ENCODE results near the gene TRPM3. TPM values are rescaled to one million over a fixed set of nuclear protein-coding genes. Genes with fewer than 3 reads are reported as not detected.

The TRPM3 gene
- total and polyA plus RNA-seq, 9 of the 15 experiments (the other 6 are each of a cell fraction or from before 2014, with no cell fraction given), result 0.04 TPM; not detected in 8

DNA sequence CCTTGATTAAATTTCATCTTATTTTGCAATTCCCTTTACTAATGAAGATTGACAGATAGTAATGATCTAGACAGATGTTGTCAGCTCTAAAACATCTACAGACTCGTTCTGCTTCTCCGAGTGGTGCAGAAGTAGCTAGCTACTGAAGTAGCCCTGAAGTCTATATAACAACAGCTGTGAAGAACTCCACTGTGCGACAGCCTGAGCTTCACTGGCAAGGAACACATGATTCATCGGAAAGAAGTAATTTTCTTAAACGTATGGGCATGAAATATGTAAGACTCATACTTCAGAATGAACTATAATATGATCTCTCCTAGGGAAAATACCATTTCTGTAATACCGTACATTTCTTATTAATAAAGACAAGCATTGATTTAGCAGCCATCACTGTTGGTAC is 96.2 kb downstream of the TRPM3 start:
- in situ Hi-C loops (cut with MboI), result no loop called here
- Histone ChIP-seq H3K4me2 (ENCODE audit: insufficient read depth, low read length) (no peak overlapping the region), H3K9ac (ENCODE audit: insufficient read depth in 1 of 2, low read depth in 2 of 2, low read length in 2 of 2) (no peak overlapping the region), H3K27me3 (ENCODE audit: control insufficient read depth in 2 of 2, insufficient read depth in 2 of 2, low read length in 2 of 2) (no peaks in the 10 kb centered on the region), H2AFZ (ENCODE audit: low read depth, low read length) (no peak overlapping the region), H3K27ac (ENCODE audit: extremely low read depth, low read depth, low read length) (no peak overlapping the region), H3K4me3 (no peak overlapping the region), H3K79me2 (ENCODE audit: control insufficient read depth, insufficient read depth, low read length) (no peaks in the 10 kb centered on the region), H4K20me1 (replicated peaks; ENCODE audit: control insufficient read depth, insufficient read depth, low read length) (no peaks in the 10 kb centered on the region), H3K36me3 (ENCODE audit: control insufficient read depth, insufficient read depth, low read length) (no peaks in the 10 kb centered on the region), H3K9me1 (ENCODE audit: control insufficient read depth, insufficient read depth, low read length) (no peaks in the 10 kb centered on the region), H3K9me3 (replicated peaks; ENCODE audit: control insufficient read depth, insufficient read depth, low read depth, low read length) (no peaks in the 10 kb centered on the region), H3K4me1 (replicated peaks in 1 of 2; ENCODE audit: control insufficient read depth in 2 of 2, insufficient read depth in 2 of 2, low read length in 2 of 2) (no peaks in the 10 kb centered on the region)
- no peak for FAIRE-seq
- ATAC-seq, result no peak
- no TSS peak for BruUV-seq (replicated peaks)
- no peak for DNase-seq (ENCODE audit: extremely low read depth in 1 of 4, low spot score in 3 of 4)
- intact Hi-C loops (cut with micrococcal nuclease), result no loop called here
- ChIA-PET CTCF (ENCODE audit: low intra/inter-chr PET ratio) (no interaction called here), POLR2A (no interaction called here)
- TF ChIP-seq, protein P1, sequence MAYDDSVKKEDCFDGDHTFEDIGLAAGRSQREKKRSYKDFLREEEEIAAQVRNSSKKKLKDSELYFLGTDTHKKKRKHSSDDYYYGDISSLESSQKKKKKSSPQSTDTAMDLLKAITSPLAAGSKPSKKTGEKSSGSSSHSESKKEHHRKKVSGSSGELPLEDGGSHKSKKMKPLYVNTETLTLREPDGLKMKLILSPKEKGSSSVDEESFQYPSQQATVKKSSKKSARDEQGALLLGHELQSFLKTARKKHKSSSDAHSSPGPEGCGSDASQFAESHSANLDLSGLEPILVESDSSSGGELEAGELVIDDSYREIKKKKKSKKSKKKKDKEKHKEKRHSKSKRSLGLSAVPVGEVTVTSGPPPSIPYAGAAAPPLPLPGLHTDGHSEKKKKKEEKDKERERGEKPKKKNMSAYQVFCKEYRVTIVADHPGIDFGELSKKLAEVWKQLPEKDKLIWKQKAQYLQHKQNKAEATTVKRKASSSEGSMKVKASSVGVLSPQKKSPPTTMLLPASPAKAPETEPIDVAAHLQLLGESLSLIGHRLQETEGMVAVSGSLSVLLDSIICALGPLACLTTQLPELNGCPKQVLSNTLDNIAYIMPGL (CRISPR knock-in tag; IDR thresholded peaks at IDR 0.05), result no peak
- no peak for TF ChIP-seq ZNF140 (CRISPR knock-in tag; IDR thresholded peaks at IDR 0.05)
- TF ChIP-seq PHF21A (IDR thresholded peaks at IDR 0.05; ENCODE audit: borderline replicate concordance, low read depth), result no peak
- no peak for TF ChIP-seq NCOA1 (IDR thresholded peaks at IDR 0.05; ENCODE audit: low read depth)
- no peak for TF ChIP-seq ELF1 (tag; IDR thresholded peaks at IDR 0.05)
- no peak for TF ChIP-seq JUNB (CRISPR knock-in tag; conservative IDR thresholded peaks at IDR 0.05)
- TF ChIP-seq ZNF23 (CRISPR knock-in tag; IDR thresholded peaks at IDR 0.05), result no peak
- TF ChIP-seq U2AF2 (optimal IDR thresholded peaks at IDR 0.05; ENCODE audit: low read depth, low read length), result no peak
- no peak for TF ChIP-seq RB1 (IDR thresholded peaks at IDR 0.05; ENCODE audit: low read depth)
- 0% methylated on average over 5 of the region's 6 CpGs for WGBS (ENCODE audit: insufficient coverage, low coverage, missing lambda C conversion rate)

Data from K562 (cell line).